Uterus (tissue), 4 donors: ENCODE measurements around the gene CDT1. TPM values are rescaled to one million over a fixed set of nuclear protein-coding genes. Genes with fewer than 3 reads are reported as not detected.

Experiments
- DNase-seq, 2 donors: peaks; one replicate each; pipeline ENCODE4 v3.0.0-alpha.2; 2019 to 2020
- H3K27ac ChIP-seq, 2 donors: fragments of 200-600 bp; sonication (generic); 1 replicate in 1 of 2; 2 replicates in 1 of 2; pipeline ENCODE4 v1.5.1; 2016 to 2018
- H3K27me3 ChIP-seq, 2 donors: fragments of 200-600 bp; sonication (generic); one replicate each; pipeline ENCODE4 v1.5.1; 2018 to 2019; ENCODE audit warnings: control low read depth in 1 of 2
- H3K36me3 ChIP-seq, 2 donors: fragments of 200-600 bp; sonication (generic); one replicate each; pipeline ENCODE4 v1.5.1; 2019; ENCODE audit warnings: control low read depth in 1 of 2
- H3K4me1 ChIP-seq, 2 donors: fragments of 200-600 bp; sonication (generic); one replicate each; pipeline ENCODE4 v1.5.1; 2018 to 2019; ENCODE audit warnings: control low read depth in 1 of 2
- H3K4me3 ChIP-seq, 2 donors: fragments of 200-600 bp; sonication (generic); 1 replicate in 1 of 2; 2 replicates in 1 of 2; pipeline ENCODE4 v1.5.1; 2018 to 2019; ENCODE audit warnings: mild to moderate bottlenecking in 1 of 2
- H3K9me3 ChIP-seq, 2 donors: fragments of 200-600 bp; sonication (generic); one replicate each; pipeline ENCODE4 v1.5.1; 2019; ENCODE audit warnings: control low read depth in 1 of 2
- POLR2A ChIP-seq, 2 donors: fragments of 450-650 bp; IDR thresholded peaks; one replicate each; pipeline ENCODE4 v1.6.1; 2016; ENCODE audit warnings: antibody characterized with exemption in 2 of 2, mild to moderate bottlenecking in 1 of 2, moderate library complexity in 1 of 2
- intact Hi-C: fragments of 100-400 bp; cut with DNase I; formaldehyde crosslinking; loops from one replicate; pipeline ENCODE4 v1.15.1; 2023; ENCODE audit warnings: low total_unique reads
- total RNA-seq, 4 donors: library from RNA; depleted of rRNA in 3 of 4; stranded (reverse); fragments of >200 nt in 3 of 4; gene quantifications; one replicate each; pipeline versions ENCODE4 v1.1.0 to v1.2.4, GENCODE V29; 2014 to 2023
- TF ChIP-seq, protein P1 (sequence below), 4 experiments: fragments of 200-600 bp in 2 of 4; fragments of 450-650 bp in 2 of 4; sonication (generic) in 2 of 4; IDR thresholded peaks; one replicate each; pipeline ENCODE4 v1.5.1; 2016 to 2019; ENCODE audit warnings: antibody characterized with exemption in 4 of 4, mild to moderate bottlenecking in 2 of 4, moderate library complexity in 1 of 4
- donor health status: DM: yes; HTN: yes; CAD: no.

The CDT1 gene
- total RNA-seq, 4 donors from 2014 or later = 0.34 to 6.6 TPM; not detected in 2

DNA sequence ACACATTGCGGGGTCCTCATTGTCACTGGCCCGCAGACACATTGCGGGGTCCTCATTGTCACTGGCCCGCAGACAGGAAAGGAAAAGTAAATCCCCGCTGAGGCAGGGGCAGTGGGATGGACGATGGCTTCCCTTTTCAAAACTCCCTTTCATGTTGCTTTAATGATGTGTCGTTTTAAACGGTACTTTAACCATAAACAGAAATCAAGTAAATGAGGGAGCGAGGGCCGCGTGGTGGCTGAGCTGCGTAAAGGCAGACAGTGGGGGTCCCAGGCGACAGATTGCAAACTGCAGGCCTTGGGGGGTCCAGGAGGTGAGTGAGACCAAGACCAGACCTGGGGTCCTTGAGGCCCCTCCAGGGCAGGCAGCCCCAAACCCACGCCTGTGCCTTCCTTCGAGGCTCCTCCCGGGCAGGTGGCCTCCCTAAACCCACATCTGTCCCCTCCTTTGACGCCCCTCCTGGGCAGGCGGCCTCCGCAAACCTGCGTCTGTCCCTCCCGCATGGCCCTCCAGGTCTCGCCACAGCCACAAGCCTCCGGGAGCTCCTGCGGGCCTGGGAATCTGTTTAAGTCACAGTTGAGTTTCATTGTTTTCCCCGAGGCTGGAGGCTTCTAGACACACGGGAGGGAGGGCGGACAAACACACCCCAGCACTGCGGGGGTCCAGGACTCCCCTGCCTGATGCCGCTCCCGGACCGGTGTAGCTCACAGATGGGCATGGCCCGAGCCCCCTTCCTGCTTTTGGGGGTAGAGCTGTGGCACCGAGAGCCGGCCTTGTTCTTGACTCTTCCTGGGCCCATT is 25.9 kb upstream of the CDT1 start:
- no peaks in the 10 kb centered on the region for H3K27me3 ChIP-seq
- no peak overlapping the region for H3K4me3 ChIP-seq
- H3K4me1 ChIP-seq = peaks cover 0 to 36% of the 10 kb centered on the region in 2 donors
- no peak overlapping the region for H3K27ac ChIP-seq
- H3K9me3 ChIP-seq = no peaks in the 10 kb centered on the region
- intact Hi-C loops = no loop called here
- TF ChIP-seq POLR2A (IDR thresholded peaks at IDR 0.05) = no peak
- TF ChIP-seq, protein P1, sequence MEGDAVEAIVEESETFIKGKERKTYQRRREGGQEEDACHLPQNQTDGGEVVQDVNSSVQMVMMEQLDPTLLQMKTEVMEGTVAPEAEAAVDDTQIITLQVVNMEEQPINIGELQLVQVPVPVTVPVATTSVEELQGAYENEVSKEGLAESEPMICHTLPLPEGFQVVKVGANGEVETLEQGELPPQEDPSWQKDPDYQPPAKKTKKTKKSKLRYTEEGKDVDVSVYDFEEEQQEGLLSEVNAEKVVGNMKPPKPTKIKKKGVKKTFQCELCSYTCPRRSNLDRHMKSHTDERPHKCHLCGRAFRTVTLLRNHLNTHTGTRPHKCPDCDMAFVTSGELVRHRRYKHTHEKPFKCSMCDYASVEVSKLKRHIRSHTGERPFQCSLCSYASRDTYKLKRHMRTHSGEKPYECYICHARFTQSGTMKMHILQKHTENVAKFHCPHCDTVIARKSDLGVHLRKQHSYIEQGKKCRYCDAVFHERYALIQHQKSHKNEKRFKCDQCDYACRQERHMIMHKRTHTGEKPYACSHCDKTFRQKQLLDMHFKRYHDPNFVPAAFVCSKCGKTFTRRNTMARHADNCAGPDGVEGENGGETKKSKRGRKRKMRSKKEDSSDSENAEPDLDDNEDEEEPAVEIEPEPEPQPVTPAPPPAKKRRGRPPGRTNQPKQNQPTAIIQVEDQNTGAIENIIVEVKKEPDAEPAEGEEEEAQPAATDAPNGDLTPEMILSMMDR (IDR thresholded peaks at IDR 0.05) = no peak
- H3K36me3 ChIP-seq = no peaks in the 10 kb centered on the region
- no peak for DNase-seq

DNA sequence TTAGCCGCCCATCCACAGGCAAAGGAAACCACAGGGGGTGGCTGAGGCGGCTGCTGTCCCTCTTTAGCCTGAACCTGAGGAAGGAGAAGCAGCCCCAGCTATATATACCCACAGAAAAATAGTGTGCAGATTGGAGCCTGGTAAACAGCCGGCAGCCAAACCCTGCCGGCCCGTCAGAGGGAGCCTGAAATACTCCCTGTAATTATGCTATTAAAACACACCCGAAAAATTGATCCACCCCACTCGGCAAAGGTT is 25.4 kb upstream of the CDT1 start:
- Histone ChIP-seq H3K27ac (no peak overlapping the region), H3K27me3 (no peaks in the 10 kb centered on the region), H3K9me3 (no peaks in the 10 kb centered on the region), H3K4me3 (no peak overlapping the region), H3K36me3 (no peaks in the 10 kb centered on the region), H3K4me1 (peaks cover 0 to 31% of the 10 kb centered on the region in 2 donors)
- TF ChIP-seq POLR2A (IDR thresholded peaks at IDR 0.05) = no peak
- TF ChIP-seq, protein P1 (IDR thresholded peaks at IDR 0.05) = no peak
- intact Hi-C loops = no loop called here
- DNase-seq = no peak

GRCh38 chr16:88778541-88779065 is 25.0 kb upstream of the CDT1 start:
- Histone ChIP-seq H3K4me3 (no peak overlapping the region), H3K27me3 (no peaks in the 10 kb centered on the region), H3K27ac (no peak overlapping the region), H3K36me3 (no peaks in the 10 kb centered on the region), H3K4me1 (peaks cover 0 to 27% of the 10 kb centered on the region in 2 donors), H3K9me3 (no peaks in the 10 kb centered on the region)
- no peak for TF ChIP-seq POLR2A (IDR thresholded peaks at IDR 0.05)
- TF ChIP-seq, protein P1 (IDR thresholded peaks at IDR 0.05) = no peak
- no peak for DNase-seq
- intact Hi-C loops = no loop called here

DNA sequence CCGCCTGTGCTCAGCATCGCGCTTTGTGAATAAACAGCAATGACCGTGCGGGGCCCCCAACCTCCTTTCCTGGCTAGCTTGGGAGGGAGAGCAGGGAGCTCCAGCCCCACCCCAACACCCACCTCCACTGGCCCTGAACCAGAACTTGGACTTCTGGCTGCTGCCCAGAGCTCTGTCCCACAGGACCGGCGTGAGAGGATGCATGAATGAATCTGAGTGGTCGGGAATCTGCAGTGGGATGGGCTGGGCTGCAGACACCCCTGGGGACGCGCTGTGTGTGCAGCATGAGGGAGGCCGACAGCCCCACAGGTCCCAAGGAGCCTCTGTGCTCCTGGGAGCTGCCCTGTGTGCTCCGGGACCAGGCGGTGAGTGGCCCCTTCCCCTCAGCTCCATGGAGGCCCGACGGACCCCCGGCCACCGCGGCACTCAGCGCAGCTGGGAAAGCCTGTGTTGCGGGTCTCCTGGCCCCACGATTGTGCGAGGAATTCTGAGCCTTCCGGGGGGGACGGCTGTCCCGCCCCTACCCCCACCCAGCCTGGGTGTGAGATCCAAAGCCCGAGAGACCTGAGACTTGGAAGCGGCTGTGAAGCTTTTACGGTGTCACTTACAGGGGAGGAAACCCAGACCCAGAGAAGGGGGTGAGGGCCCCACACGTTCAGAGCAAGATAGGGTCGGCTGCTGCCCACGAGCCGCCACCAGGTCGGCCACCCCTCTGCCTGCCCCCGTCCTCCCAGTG is 24.0 kb upstream of the CDT1 start:
- intact Hi-C loops = no loop called here
- H3K27ac ChIP-seq = peak overlapping the region in 1 of 2 donors; percentile 48
- TF ChIP-seq, protein P1 (IDR thresholded peaks at IDR 0.05) = no peak
- TF ChIP-seq POLR2A (IDR thresholded peaks at IDR 0.05) = no peak
- H3K9me3 ChIP-seq = no peaks in the 10 kb centered on the region
- DNase-seq = peak in 1 of 2 donors; percentile 59
- H3K4me1 ChIP-seq = peaks cover 0 to 24% of the 10 kb centered on the region in 2 donors
- H3K27me3 ChIP-seq = no peaks in the 10 kb centered on the region
- H3K4me3 ChIP-seq = no peak overlapping the region
- no peaks in the 10 kb centered on the region for H3K36me3 ChIP-seq
